ENCODE measurements around the gene ADGRG1.
"Not testable (repeated sequence)": the region's sequence is repeated elsewhere in the genome, so short reads cannot be mapped to it uniquely, and the experiment has no call there.

The ADGRG1 gene

DNA sequence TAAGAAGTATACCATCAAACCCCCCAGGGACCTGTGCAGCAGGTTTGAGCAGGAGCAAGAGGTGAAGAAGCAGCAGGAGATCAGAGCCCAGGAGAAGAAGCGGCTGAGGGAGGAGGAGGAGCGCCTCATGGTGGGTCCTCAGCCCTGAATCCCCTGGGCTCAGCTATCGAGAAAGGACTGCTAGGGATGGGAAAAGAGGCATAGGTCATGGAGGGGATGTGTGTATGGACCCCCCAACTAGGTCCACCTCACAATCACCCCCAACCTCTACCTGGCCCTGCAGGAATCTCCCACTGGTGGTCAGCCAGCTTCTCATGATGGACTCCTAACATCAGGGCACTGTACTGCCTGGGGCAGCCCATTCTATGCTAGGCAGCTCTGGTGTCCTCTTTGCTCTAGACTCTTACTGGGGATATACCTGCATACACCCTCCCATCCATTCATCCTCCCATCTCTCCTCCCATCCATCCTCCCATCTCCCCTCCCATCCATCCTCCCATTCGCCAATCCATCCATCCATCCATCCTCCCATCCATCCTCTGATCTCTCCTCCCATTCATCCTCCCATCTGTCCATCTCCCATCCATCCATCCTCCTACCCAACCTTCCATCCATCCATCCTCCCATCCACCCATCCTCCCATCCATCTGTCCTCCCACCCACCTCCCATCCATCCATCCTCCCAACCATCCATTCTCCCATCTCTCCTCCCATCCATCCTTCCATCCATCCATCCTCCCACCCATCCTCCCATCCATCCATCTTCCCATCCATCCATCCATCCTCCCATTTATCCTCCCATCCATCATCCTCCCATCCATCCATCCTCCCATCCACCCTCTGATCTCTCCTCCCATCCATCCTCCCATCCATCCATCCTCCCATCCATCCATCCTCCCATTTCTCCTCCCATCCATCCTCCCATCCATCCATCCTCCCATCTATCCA lies 76.7 kb downstream of the ADGRG1 start:
- no peak for TF ChIP-seq CTCF (IDR thresholded peaks at IDR 0.05; ENCODE audit: insufficient read depth, low read depth, low read length, missing control alignments)

DNA sequence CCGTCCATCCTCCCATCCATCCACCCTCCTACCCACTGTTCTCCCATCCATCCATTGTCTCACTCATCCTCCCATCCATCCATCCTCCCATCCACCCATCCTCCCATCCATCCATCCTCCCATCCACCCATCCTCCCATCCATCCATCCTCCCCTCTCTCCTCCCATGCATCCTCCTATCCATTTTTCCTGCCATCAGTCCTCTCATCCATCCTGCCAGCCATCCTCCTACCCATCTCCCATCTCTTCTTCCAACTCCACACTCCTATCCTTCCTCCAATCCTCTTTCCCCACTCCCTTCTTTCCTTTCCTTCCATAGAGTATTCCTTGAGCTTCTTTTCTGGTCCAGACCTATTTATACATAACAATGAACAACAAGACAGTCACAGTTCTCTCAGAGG lies 78.3 kb downstream of the ADGRG1 start:
- no peak overlapping the region for H3K4me3 ChIP-seq (ENCODE audit: low read length)
- no peak for DNase-seq (ENCODE audit: low read depth)
- TF ChIP-seq CTCF (IDR thresholded peaks at IDR 0.05; ENCODE audit: insufficient read depth, low read depth, low read length, missing control alignments), result no peak

More for the DNA sequence above, 76.7 kb downstream of the ADGRG1 start:
- DNase-seq (ENCODE audit: low read depth), result no peak
- no peak overlapping the region for H3K4me3 ChIP-seq (ENCODE audit: low read length)

DNA sequence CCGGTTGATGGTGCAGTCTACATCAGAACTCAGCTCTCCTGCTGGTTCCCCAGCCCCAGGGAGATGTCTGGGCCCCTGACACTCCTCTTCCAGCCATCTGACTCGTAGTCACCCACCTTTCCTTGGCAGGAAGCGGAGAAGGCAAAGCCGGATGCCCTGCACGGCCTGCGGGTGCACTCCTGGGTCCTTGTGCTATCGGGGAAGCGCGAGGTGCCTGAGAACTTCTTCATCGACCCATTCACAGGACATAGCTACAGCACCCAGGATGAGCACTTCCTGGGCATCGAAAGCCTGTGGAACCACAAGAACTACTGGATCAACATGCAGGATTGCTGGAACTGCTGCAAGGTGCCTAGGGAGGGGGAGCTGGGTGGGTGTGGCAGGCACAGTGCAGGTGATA lies 78.9 kb downstream of the ADGRG1 start:
- no peak for TF ChIP-seq CTCF (IDR thresholded peaks at IDR 0.05; ENCODE audit: insufficient read depth, low read depth, low read length, missing control alignments)
- H3K4me3 ChIP-seq (ENCODE audit: low read length), result no peak overlapping the region
- DNase-seq (ENCODE audit: low read depth), result no peak

- no peak for DNase-seq (ENCODE audit: low read depth)
- H3K4me3 ChIP-seq (ENCODE audit: low read length), result no peak overlapping the region
- TF ChIP-seq CTCF (IDR thresholded peaks at IDR 0.05; ENCODE audit: insufficient read depth, low read depth, low read length, missing control alignments), result no peak
These were observed 79.7 kb downstream of the ADGRG1 start for GRCh38 chr16:57708168-57708567.

DNA sequence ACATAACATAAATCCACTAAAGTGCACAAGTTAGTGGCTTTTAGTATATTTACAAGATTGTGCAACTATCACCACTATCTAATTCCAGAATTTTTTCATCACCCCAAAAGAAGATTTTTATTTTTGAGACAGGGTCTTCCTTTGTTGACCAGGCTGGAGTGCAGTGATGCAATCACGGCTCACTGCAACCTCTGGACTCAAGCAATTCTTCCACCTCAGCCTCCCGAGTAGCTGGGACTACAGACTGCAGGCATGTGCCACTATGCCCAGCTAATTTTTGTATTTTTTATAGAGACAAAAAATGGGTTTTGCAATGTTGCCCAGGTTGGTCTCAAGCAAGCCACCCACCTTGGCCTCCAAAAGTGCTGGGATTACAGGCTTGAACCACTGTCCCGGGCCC lies 81.2 kb downstream of the ADGRG1 start:
- H3K4me3 ChIP-seq (ENCODE audit: low read length), result no peak overlapping the region
- DNase-seq (ENCODE audit: low read depth), result no peak
- no peak for TF ChIP-seq CTCF (IDR thresholded peaks at IDR 0.05; ENCODE audit: insufficient read depth, low read depth, low read length, missing control alignments)

DNA sequence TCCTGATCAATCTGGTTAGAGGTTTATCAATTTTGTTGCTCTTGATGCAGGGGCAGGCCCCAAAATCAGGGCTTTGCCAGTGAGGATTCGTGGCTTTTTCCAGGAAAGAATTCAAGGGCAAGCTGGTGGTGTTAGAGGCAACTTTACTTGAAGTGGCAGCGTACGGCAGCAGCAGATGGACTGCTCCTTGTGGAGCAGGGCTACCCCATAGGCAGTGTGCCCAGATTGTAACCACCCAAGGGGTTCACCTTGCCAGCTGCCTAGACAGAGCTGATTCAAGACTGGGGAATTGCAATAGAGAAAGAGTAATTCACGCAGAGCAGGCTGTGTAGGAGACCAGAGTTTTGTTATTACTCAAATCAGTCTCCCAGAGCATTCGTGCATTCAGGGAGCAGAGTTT lies 82.9 kb downstream of the ADGRG1 start:
- no peak for TF ChIP-seq CTCF (IDR thresholded peaks at IDR 0.05; ENCODE audit: insufficient read depth, low read depth, low read length, missing control alignments)
- no peak for DNase-seq (ENCODE audit: low read depth)

DNA sequence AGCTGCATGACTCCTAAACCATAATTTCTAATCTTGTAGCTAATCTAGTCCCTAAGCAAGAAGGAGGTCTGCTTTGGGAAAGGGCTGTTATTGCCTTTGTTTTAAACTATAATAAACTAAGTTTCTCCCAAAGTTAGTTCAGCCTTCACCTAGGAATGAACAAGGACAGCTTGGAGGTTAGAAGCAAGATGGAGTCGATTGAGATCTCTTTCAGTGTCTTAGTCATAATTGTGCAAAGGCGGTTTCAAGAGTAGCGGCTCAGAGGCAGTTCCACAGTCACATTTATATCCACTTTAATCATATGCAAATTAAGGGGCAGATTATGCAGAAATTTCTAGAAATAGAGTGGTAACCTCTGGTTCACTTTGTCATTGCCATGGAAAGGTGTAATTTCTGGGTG lies 83.6 kb downstream of the ADGRG1 start:
- TF ChIP-seq CTCF (IDR thresholded peaks at IDR 0.05; ENCODE audit: insufficient read depth, low read depth, low read length, missing control alignments), result no peak
- no peak for DNase-seq (ENCODE audit: low read depth)
- no peak overlapping the region for H3K4me3 ChIP-seq (ENCODE audit: low read length)

More for the DNA sequence above, 82.9 kb downstream of the ADGRG1 start:
- no peak overlapping the region for H3K4me3 ChIP-seq (ENCODE audit: low read length)

- not testable (repeated sequence) for H3K4me3 ChIP-seq (ENCODE audit: low read length); DNase-seq (ENCODE audit: low read depth)
These were observed 84.1 kb downstream of the ADGRG1 start for GRCh38 chr16:57712569-57712968.

Measured in epithelial cell of esophagus (primary cell).